GM18858 (cell line): ENCODE data around the gene FGFBP3.

Experiments
- ATAC-seq: cut with Tn5 transposase; IDR thresholded peaks from one replicate; pipeline ENCODE4 v1.9.1; 2021; ENCODE audit not compliant: unreplicated experiment

The FGFBP3 gene

DNA sequence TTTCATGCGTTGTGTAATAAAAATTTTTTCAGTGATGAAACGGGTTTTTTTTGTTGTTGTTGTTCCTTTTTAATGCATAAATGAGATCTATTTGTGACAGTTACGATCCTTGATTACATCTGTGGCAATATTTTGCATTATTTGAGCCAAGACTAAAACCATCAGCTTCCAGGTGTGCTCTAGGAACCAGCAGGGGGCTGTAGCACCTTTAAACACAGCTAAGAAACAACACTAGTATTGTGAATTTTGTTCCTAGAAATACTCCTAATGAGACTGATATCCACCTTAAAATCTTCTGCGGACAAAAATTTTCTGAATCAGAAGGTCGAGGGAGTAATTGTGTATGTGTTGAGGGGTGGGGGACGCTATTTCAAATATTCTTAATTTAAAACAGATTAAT, 52.6 kb downstream of the FGFBP3 start:
- ATAC-seq = no peak
